Karpas-422 (cell line): Measurements from ENCODE around the gene DYNC1I1. TPM values are rescaled to one million over a fixed set of nuclear protein-coding genes. Genes with fewer than 3 reads are reported as not detected.

Source experiments
- DNase-seq: peaks from one replicate; pipeline ENCODE4 v3.0.0-alpha.2; 2015
- H2AFZ ChIP-seq: fragments of 200-600 bp; sonication (generic); 2 replicates; pipeline ENCODE4 v1.6.1; 2014; ENCODE audit warnings: antibody characterized with exemption, low read length, mixed read lengths
- H3K27ac ChIP-seq: fragments of 200-600 bp; sonication (generic); 2 replicates; pipeline ENCODE4 v1.5.1; 2014; ENCODE audit warnings: mild to moderate bottlenecking, low read length, moderate library complexity
- H3K27me3 ChIP-seq: fragments of 200-600 bp; sonication (generic); 2 replicates; pipeline ENCODE4 v1.6.1; 2014; ENCODE audit warnings: low read length, mixed read lengths
- H3K36me3 ChIP-seq: fragments of 200-600 bp; sonication (generic); 2 replicates; pipeline ENCODE4 v1.6.1; 2014; ENCODE audit warnings: low read length, mixed read lengths; ENCODE audit not compliant: insufficient read depth
- H3K4me1 ChIP-seq: fragments of 200-600 bp; sonication (generic); 2 replicates; pipeline ENCODE4 v1.6.1; 2014; ENCODE audit warnings: mild to moderate bottlenecking, low read length, mixed read lengths
- H3K4me2 ChIP-seq: fragments of 200-600 bp; sonication (generic); 2 replicates; pipeline ENCODE4 v1.6.1; 2014; ENCODE audit warnings: low read length, low read depth, mild to moderate bottlenecking; ENCODE audit not compliant: poor library complexity, severe bottlenecking
- H3K4me3 ChIP-seq: fragments of 200-600 bp; sonication (generic); 2 replicates; pipeline ENCODE4 v1.5.1; 2014; ENCODE audit warnings: mild to moderate bottlenecking, antibody characterized with exemption, low read length, mixed read lengths
- H3K79me2 ChIP-seq: fragments of 200-600 bp; sonication (generic); 2 replicates; pipeline ENCODE4 v1.6.1; 2014; ENCODE audit warnings: mild to moderate bottlenecking, low read length, mixed read lengths
- H3K9ac ChIP-seq: fragments of 200-600 bp; sonication (generic); 2 replicates; pipeline ENCODE4 v1.6.0; 2014; ENCODE audit warnings: low read length
- H3K9me2 ChIP-seq: fragments of 200-600 bp; sonication (generic), shearing (Covaris generic); replicated peaks from 2 replicates; pipeline ENCODE4 v1.6.0; 2014; ENCODE audit warnings: mild to moderate bottlenecking, low read length, moderate library complexity; ENCODE audit not compliant: insufficient read depth
- H3K9me3 ChIP-seq: fragments of 300-700, 200-600 bp; sonication (generic); 2 replicates; pipeline ENCODE4 v1.6.1; 2014; ENCODE audit warnings: low read length, mixed read lengths
- H4K20me1 ChIP-seq: fragments of 200-600 bp; sonication (generic); 2 replicates; pipeline ENCODE4 v1.6.1; 2014; ENCODE audit warnings: mild to moderate bottlenecking, antibody characterized with exemption, low read length, low read depth; ENCODE audit not compliant: insufficient read depth
- total RNA-seq: library from RNA; depleted of rRNA; stranded (reverse); fragments of >200 nt; shearing (Covaris generic); gene quantifications from 2 replicates; pipeline ENCODE4 v1.2.3, GENCODE V29; 2014; ENCODE audit warnings: low replicate concordance

The DYNC1I1 gene
- total RNA-seq, 1 experiment from 2014 or later, result not detected

GRCh38 chr7:95817866-95818640 lies 45.7 kb downstream of the DYNC1I1 start:
- no peak overlapping the region for H2AFZ ChIP-seq
- no peaks in the 10 kb centered on the region for H3K79me2 ChIP-seq
- H3K9me2 ChIP-seq, result no peaks in the 10 kb centered on the region
- no peak overlapping the region for H3K9ac ChIP-seq
- no peak overlapping the region for H3K4me3 ChIP-seq
- H3K9me3 ChIP-seq, result no peaks in the 10 kb centered on the region
- DNase-seq, result no peak
- no peak overlapping the region for H3K27ac ChIP-seq
- no peaks in the 10 kb centered on the region for H4K20me1 ChIP-seq
- no peaks in the 10 kb centered on the region for H3K4me1 ChIP-seq
- no peak overlapping the region for H3K4me2 ChIP-seq
- no peaks in the 10 kb centered on the region for H3K27me3 ChIP-seq
- H3K36me3 ChIP-seq, result no peaks in the 10 kb centered on the region

- no peaks in the 10 kb centered on the region for H3K9me2 ChIP-seq
- no peak overlapping the region for H3K9ac ChIP-seq
- H4K20me1 ChIP-seq, result no peaks in the 10 kb centered on the region
- H3K4me2 ChIP-seq, result no peak overlapping the region
- no peak overlapping the region for H2AFZ ChIP-seq
- H3K79me2 ChIP-seq, result no peaks in the 10 kb centered on the region
- no peak overlapping the region for H3K27ac ChIP-seq
- DNase-seq, result no peak
- no peaks in the 10 kb centered on the region for H3K4me1 ChIP-seq
- no peaks in the 10 kb centered on the region for H3K9me3 ChIP-seq
- no peaks in the 10 kb centered on the region for H3K36me3 ChIP-seq
- no peaks in the 10 kb centered on the region for H3K27me3 ChIP-seq
- H3K4me3 ChIP-seq, result no peak overlapping the region
Observed at GRCh38 chr7:95820778-95821177, 48.4 kb downstream of the DYNC1I1 start.

GRCh38 chr7:95822717-95823116 lies 50.4 kb downstream of the DYNC1I1 start:
- Histone ChIP-seq H4K20me1 (no peaks in the 10 kb centered on the region), H3K4me3 (no peak overlapping the region), H2AFZ (no peak overlapping the region), H3K4me2 (no peak overlapping the region), H3K79me2 (no peaks in the 10 kb centered on the region), H3K27me3 (no peaks in the 10 kb centered on the region), H3K27ac (no peak overlapping the region), H3K9me3 (no peaks in the 10 kb centered on the region), H3K9me2 (no peaks in the 10 kb centered on the region), H3K36me3 (no peaks in the 10 kb centered on the region), H3K4me1 (no peaks in the 10 kb centered on the region), H3K9ac (no peak overlapping the region)
- no peak for DNase-seq

- H3K9ac ChIP-seq, result no peak overlapping the region
- H3K4me2 ChIP-seq, result no peak overlapping the region
- H3K27ac ChIP-seq, result no peak overlapping the region
- H3K27me3 ChIP-seq, result no peaks in the 10 kb centered on the region
- H2AFZ ChIP-seq, result no peak overlapping the region
- H3K4me1 ChIP-seq, result no peaks in the 10 kb centered on the region
- H3K9me3 ChIP-seq, result no peaks in the 10 kb centered on the region
- no peaks in the 10 kb centered on the region for H3K9me2 ChIP-seq
- DNase-seq, result no peak
- no peaks in the 10 kb centered on the region for H4K20me1 ChIP-seq
- H3K36me3 ChIP-seq, result no peaks in the 10 kb centered on the region
- no peaks in the 10 kb centered on the region for H3K79me2 ChIP-seq
- no peak overlapping the region for H3K4me3 ChIP-seq
Observed at GRCh38 chr7:95824616-95825015, 52.3 kb downstream of the DYNC1I1 start.

- Histone ChIP-seq H3K36me3 (no peaks in the 10 kb centered on the region), H3K9me3 (no peaks in the 10 kb centered on the region), H3K27me3 (no peaks in the 10 kb centered on the region), H2AFZ (no peak overlapping the region), H3K79me2 (no peaks in the 10 kb centered on the region), H3K27ac (no peak overlapping the region), H3K9ac (no peak overlapping the region), H3K4me2 (no peak overlapping the region), H3K9me2 (no peaks in the 10 kb centered on the region), H4K20me1 (no peaks in the 10 kb centered on the region), H3K4me1 (no peaks in the 10 kb centered on the region), H3K4me3 (no peak overlapping the region)
- no peak for DNase-seq
Observed at GRCh38 chr7:95828824-95829790, 56.8 kb downstream of the DYNC1I1 start.

- Histone ChIP-seq H2AFZ (no peak overlapping the region), H3K4me3 (no peak overlapping the region), H3K4me2 (no peak overlapping the region), H3K36me3 (no peaks in the 10 kb centered on the region), H3K27me3 (no peaks in the 10 kb centered on the region), H3K27ac (no peak overlapping the region), H3K79me2 (no peaks in the 10 kb centered on the region), H3K4me1 (no peaks in the 10 kb centered on the region), H3K9me3 (no peaks in the 10 kb centered on the region), H4K20me1 (no peaks in the 10 kb centered on the region), H3K9me2 (no peaks in the 10 kb centered on the region), H3K9ac (no peak overlapping the region)
- DNase-seq, result peak; percentile 78
Observed at GRCh38 chr7:95840953-95841950, 68.9 kb downstream of the DYNC1I1 start.

GRCh38 chr7:95843286-95843685 lies 70.9 kb downstream of the DYNC1I1 start:
- Histone ChIP-seq H3K27ac (no peak overlapping the region), H3K4me2 (no peak overlapping the region), H3K27me3 (no peaks in the 10 kb centered on the region), H3K36me3 (no peaks in the 10 kb centered on the region), H3K79me2 (no peaks in the 10 kb centered on the region), H3K9me2 (no peaks in the 10 kb centered on the region), H3K9ac (no peak overlapping the region), H2AFZ (no peak overlapping the region), H4K20me1 (no peaks in the 10 kb centered on the region), H3K4me3 (no peak overlapping the region), H3K9me3 (no peaks in the 10 kb centered on the region), H3K4me1 (no peaks in the 10 kb centered on the region)
- DNase-seq, result no peak
